GM18867 (cell line): Measurements from ENCODE around the gene EML6.

Experiments
- ATAC-seq: cut with Tn5 transposase; IDR thresholded peaks from one replicate; pipeline ENCODE4 v1.9.1; 2021; ENCODE audit warnings: mild to moderate bottlenecking, moderate library complexity; ENCODE audit not compliant: unreplicated experiment

Gene EML6

DNA sequence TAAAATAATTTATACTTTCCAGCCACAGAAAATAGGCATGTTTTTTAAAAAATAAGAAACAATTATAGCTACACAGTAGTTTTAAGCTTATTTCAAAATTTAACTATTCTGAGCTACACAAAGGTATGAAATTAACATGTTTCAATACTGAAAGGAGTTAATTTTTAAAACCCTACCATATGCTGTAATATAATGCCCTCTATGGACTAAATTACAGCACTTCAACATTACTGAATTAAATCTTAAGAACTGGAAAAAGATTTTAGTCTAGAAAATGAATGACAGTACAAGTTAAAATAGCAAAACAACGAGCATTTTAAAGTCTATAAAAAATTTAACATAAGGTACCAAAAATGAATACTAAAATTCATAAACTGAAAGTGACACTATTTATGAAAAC, 290.5 kb downstream of the EML6 start:
- ATAC-seq: no peak

DNA sequence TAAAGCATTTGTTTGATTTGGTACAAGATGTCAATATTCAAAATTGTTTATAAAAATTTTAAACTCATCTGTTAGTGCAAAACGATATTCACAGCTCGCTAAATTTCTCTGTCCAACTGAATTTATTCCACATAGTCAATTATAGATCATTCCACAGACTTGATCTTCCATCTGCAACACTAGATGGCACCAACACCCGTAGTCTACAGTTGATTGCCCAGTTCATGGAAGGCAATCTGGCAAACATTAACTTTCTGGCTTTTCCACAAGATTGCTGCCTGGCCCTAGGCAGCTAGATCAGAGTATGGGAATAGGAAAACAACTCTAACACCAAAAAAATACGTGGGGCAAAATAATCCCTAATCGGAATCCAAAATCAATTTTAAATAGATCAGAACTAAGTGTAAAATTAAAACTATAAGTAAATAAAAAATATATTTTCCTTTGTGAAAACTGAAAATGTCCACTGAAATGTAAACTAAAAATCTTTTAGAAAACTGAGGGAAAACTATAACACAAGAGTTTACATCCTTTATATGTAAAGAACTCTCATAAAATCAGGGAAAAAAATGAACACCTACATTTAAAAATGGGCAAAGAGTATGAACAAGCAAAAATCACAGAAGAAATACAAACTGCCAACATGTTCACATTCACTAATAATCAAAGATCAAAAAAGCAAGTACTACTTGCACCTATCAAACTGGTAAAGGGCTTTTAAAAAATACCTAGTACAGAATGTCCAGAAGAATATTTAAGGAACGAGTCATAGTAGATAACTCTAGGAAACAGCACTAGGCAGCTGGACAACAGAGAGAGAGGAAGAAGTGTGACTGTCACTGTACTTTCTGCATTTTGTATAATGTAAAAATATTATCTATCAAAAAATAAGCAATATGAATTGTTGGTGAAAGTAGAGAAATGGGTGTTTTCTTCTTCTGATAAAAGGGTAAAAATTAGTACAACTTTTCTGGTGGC, 291.8 kb downstream of the EML6 start:
- ATAC-seq: no peak

DNA sequence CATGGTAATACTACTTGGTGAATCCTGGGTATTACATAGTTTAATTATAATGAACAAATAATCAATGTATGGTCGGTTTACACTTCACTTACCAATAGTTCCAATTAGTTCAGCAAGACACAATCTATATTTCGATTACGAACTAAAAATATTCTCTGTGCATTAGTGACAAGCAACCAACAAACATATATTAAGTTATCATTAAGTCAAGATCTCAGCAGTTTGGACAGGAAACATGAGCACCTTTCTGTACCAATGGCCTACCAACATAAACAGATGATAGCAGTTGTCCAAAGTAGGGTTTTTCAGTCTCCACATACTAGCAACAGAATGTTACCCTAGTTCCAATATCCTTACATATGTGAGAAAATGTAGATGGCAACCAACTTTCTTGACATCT, 294.0 kb downstream of the EML6 start:
- no peak for ATAC-seq

DNA sequence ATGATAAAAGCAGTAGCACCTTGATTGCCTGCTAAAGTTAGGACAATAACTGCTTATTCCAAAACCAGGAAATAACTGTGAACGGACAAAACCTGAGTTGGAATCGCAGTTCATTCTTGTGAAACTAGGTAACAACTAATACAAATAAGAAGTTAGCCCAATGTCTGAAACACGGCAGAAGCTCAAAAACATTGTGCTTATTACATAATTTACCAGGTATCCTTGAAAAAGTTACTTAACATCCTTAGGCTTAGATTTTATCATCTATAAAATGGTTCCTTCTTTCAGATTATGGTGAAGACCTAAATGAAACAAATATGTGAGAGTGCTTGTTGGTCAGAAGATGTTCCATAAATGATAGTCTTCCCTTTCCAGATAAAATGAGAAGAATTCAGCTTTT, 294.4 kb downstream of the EML6 start:
- ATAC-seq: no peak

DNA sequence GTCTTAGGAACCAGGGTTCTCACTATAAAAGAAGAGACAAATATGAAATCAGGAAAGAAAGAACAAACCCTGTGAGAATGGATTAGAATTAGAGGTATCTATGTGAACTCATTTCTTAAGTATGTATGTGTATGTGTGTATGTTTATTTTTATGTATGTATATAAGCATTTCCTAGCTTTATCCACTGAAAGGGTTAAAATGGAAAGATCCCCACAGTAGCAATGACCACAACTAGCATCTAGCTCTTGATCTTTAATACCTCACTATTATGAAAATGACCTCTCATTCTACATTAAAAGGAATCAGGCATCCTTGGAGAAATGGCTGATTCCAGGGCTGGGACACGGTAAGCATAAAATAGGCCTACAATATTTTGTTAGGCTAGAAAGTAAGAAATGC, 295.2 kb downstream of the EML6 start:
- no peak for ATAC-seq

DNA sequence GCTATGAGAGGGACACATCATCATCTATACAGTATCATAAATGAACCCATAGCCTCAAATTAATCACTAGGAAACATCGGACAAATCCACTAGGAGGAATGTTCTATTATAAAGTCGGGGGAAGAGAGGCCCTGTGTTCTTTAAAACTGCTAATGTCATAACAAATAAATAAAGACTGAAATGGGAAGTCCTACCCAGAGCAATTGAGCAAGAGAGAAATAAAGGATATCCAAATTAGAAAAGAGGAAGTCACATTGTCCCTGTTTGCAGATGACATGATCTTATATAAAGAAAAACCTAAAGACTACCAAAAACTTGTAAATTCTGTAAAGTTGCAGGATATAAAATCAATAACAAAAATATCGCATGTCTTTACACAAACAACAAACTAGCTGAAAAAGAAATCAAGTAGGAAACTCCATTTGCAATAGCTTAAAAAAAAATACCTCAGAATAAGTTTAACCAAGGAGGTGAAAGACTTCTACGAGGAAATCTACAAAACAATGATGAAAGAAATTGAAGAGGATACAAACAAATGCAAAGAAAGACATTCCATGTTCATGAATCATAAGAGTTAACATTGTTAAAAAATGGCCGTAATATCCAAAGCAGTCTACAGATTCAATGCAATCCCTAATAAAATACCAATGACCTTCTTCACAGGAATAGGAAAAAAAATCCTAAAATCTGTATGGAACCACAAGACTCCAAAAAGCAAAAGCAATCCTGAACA, 296.2 kb downstream of the EML6 start:
- ATAC-seq: no peak
